T-cell (primary cell): ENCODE data around the gene PET100. TPM values are rescaled to one million over a fixed set of nuclear protein-coding genes. Genes with fewer than 3 reads are reported as not detected.
A peak's percentile ranks its signal among the peaks of the same experiment; 100 is the strongest.

Experiments
- ATAC-seq, 4 experiments: fragments of 200-7000 bp in 3 of 4; fragments of 150-1000 bp in 1 of 4; cut with Tn5 transposase; replicated peaks in 1 of 4; 1 replicate in 3 of 4; 2 replicates in 1 of 4; pipeline ENCODE4 v1.10.0; 2021; ENCODE audit warnings: moderate library complexity in 3 of 4, mild to moderate bottlenecking in 2 of 4, moderate number of reproducible peaks in 1 of 4
- CTCF ChIA-PET, 2 donors: fragments of 300-600 bp; sonication (Branson Sonifier 250); formaldehyde crosslinking; loops; one replicate each; lab custom pipeline; 2022; ENCODE audit warnings: antibody characterized with exemption in 2 of 2; lab: Charles Lee
- POLR2A ChIA-PET, 2 donors: fragments of 300-600 bp; sonication (Branson Sonifier 250); formaldehyde crosslinking; loops; one replicate each; lab custom pipeline; 2022; ENCODE audit warnings: antibody characterized with exemption in 2 of 2; lab: Charles Lee
- DNase-seq, 35 experiments: peaks; one replicate each; pipeline versions ENCODE4 v3.0.0 to v3.0.0-alpha.2; 2013 to 2023
- H3K27ac ChIP-seq: one replicate; pipeline ENCODE4 v1.5.1; 2013; ENCODE audit warnings: low read length
- H3K27me3 ChIP-seq, 2 experiments: replicated peaks in 1 of 2; 1 replicate in 1 of 2; 2 replicates in 1 of 2; pipeline versions ENCODE4 v1.6.1 to v1.7.0; 2013; ENCODE audit warnings: low read length in 1 of 2, mixed read lengths in 1 of 2; ENCODE audit not compliant: control insufficient read depth in 2 of 2, insufficient read depth in 2 of 2; ENCODE audit errors: extremely low read depth in 1 of 2
- H3K36me3 ChIP-seq, 2 donors: 1 replicate in 1 of 2; 2 replicates in 1 of 2; pipeline versions ENCODE4 v1.6.1 to v1.7.0; 2013; ENCODE audit warnings: low read length in 1 of 2; ENCODE audit not compliant: control insufficient read depth in 2 of 2, insufficient read depth in 1 of 2; ENCODE audit errors: extremely low read depth in 1 of 2
- H3K4me1 ChIP-seq, 2 experiments: 1 replicate in 1 of 2; 2 replicates in 1 of 2; pipeline versions ENCODE4 v1.6.1 to v1.7.0; 2013; ENCODE audit warnings: low read length in 2 of 2, mixed read lengths in 1 of 2; ENCODE audit not compliant: insufficient read depth in 2 of 2, control insufficient read depth in 1 of 2; ENCODE audit errors: extremely low read depth in 1 of 2
- H3K4me3 ChIP-seq, 2 donors: 1 replicate in 1 of 2; 2 replicates in 1 of 2; pipeline versions ENCODE4 v1.5.1 to v1.7.0; 2013; ENCODE audit warnings: mild to moderate bottlenecking in 2 of 2, low read length in 1 of 2, moderate library complexity in 1 of 2; ENCODE audit not compliant: control insufficient read depth in 1 of 2; ENCODE audit errors: extremely low read depth in 1 of 2
- H3K9me3 ChIP-seq: 2 replicates; pipeline ENCODE4 v1.7.0; 2013
- H3K27ac Mint-ChIP-seq, 2 donors: one replicate each; pipeline ENCODE4 v1.8.0; 2020 to 2021; ENCODE audit warnings: mild to moderate bottlenecking in 2 of 2, mixed read lengths in 2 of 2
- H3K27me3 Mint-ChIP-seq, 2 donors: one replicate each; pipeline ENCODE4 v1.8.0; 2021 to 2022; ENCODE audit warnings: mixed read lengths in 2 of 2
- H3K36me3 Mint-ChIP-seq: one replicate; pipeline ENCODE4 v1.8.0; 2021; ENCODE audit warnings: mixed read lengths
- H3K4me1 Mint-ChIP-seq, 3 donors: one replicate each; pipeline ENCODE4 v1.8.0; 2020 to 2022; ENCODE audit warnings: mixed read lengths in 3 of 3, mild to moderate bottlenecking in 1 of 3
- H3K4me3 Mint-ChIP-seq, 3 donors: one replicate each; pipeline ENCODE4 v1.8.0; 2020 to 2022; ENCODE audit warnings: mild to moderate bottlenecking in 3 of 3, mixed read lengths in 3 of 3, moderate library complexity in 3 of 3
- H3K9me3 Mint-ChIP-seq, 3 donors: one replicate each; pipeline ENCODE4 v1.8.0; 2020 to 2022; ENCODE audit warnings: mixed read lengths in 3 of 3
- WGBS: methylation state at CpG from one replicate; pipeline ENCODE4 v1.1.5; 2013; ENCODE audit warnings: missing lambda C conversion rate; ENCODE audit not compliant: insufficient coverage; 5-methylcytosine and 5-hydroxymethylcytosine counted together
- total RNA-seq, 35 experiments: library from RNA in 6 of 35; stranded (reverse) in 6 of 35; fragments of 120-200 nt in 1 of 35; gene quantifications; one replicate each; pipeline versions ENCODE4 v1.2.1 to v1.2.4 and lab custom pipeline; 2013 to 2026

PET100 gene
- total RNA-seq, 5 donors from 2014 or later (not counting 1 experiment from before 2014, with no cell fraction given) = 105 to 139 (median 110) TPM

DNA sequence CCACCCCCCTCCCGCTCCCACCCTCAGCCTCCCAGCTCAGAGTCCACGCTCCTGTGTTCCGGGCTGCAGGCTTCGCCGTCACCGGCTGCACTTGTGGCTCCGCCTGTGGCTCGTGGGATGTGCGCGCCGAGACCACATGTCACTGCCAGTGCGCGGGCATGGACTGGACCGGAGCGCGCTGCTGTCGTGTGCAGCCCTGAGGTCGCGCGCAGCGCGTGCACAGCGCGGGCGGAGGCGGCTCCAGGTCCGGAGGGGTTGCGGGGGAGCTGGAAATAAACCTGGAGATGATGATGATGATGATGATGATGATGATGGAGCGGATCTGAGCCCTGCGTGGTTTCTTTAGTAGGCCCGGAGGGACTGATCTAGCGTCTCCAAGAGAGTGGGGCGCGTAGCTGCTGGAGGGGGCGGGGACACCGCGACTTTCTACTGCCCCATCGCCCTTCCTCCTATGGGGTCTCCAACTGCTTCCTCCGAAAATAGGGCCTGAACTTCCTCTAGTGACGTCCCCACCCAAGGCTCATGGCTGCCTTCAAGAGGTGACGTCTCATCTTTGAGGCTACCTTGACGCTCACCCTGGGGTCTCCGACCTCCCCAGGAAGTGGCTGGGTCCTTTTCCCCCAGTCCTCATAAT, 40.7 kb downstream of the PET100 start:
- H3K36me3 Mint-ChIP-seq = no peaks in the 10 kb centered on the region
- peak overlapping the region; percentile 49 to 72 (median 58) for H3K4me3 Mint-ChIP-seq
- no peaks in the 10 kb centered on the region for H3K9me3 Mint-ChIP-seq
- ATAC-seq = peak; percentile 55 to 69 (median 62)
- WGBS = 8% methylated on average over 32 of the region's 43 CpGs
- Histone ChIP-seq H3K9me3 (no peaks in the 10 kb centered on the region), H3K4me1 (peaks cover 5 to 21% of the 10 kb centered on the region in 2 experiments), H3K27ac (no peak overlapping the region), H3K36me3 (no peaks in the 10 kb centered on the region), H3K27me3 (peaks cover 0 to 36% of the 10 kb centered on the region in 2 experiments), H3K4me3 (peak overlapping the region; percentile 15 to 48)
- H3K27ac Mint-ChIP-seq = no peak overlapping the region
- peaks cover 25 to 37% of the 10 kb centered on the region in 2 donors for H3K27me3 Mint-ChIP-seq
- peaks cover 20 to 29% (median 21%) of the 10 kb centered on the region in 3 donors for H3K4me1 Mint-ChIP-seq
- peak in 4 of 35 experiments; percentile 22 to 33 (median 31) for DNase-seq
- CTCF ChIA-PET = no interaction called here
- POLR2A ChIA-PET = interaction anchor here in 1 of 2 donors (0.6 kb wide), 1 partner anchor 136 kb away, joined by 4 read pairs; no protein-coding TSS in a partner anchor

DNA sequence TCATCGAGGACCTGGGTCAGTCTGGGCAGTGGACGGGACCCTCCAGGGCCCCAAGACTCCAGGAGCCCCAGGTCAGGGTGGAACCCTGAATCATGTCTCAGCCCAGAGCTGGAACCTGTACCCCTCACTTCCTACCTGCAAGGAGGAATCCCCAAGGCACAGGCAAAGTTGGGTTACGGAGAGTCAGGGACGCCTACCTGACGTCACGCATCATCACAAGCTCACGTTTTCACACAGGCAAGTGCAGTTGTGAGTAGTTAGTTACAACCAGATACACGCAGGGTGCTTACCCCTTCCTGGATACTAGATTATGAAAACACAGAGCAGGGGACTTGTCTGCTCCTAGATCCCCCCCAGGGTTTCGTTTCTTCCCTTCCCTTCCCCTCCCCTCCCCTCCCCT, 41.2 kb downstream of the PET100 start:
- Mint-ChIP-seq H3K27me3 (peaks cover 26 to 38% of the 10 kb centered on the region in 2 donors), H3K9me3 (no peaks in the 10 kb centered on the region), H3K4me1 (peaks cover 22 to 31% (median 22%) of the 10 kb centered on the region in 3 donors), H3K4me3 (peak overlapping the region; percentile 49 to 72 (median 58)), H3K36me3 (no peaks in the 10 kb centered on the region), H3K27ac (no peak overlapping the region)
- ChIA-PET CTCF (no interaction called here), POLR2A (interaction anchor here in 1 of 2 donors (0.6 kb wide), 1 partner anchor 135 kb away, joined by 4 read pairs; no protein-coding TSS in a partner anchor)
- ATAC-seq (peak in 1 of 4 experiments; percentile 71), DNase-seq (no peak)
- Histone ChIP-seq H3K27ac (no peak overlapping the region), H3K9me3 (no peaks in the 10 kb centered on the region), H3K36me3 (no peaks in the 10 kb centered on the region), H3K27me3 (peaks cover 0 to 41% of the 10 kb centered on the region in 2 experiments), H3K4me1 (peaks cover 5 to 21% of the 10 kb centered on the region in 2 experiments), H3K4me3 (peak overlapping the region in 1 of 2 donors; percentile 48)
- WGBS = 73% methylated on average over 2 of the region's 9 CpGs

DNA sequence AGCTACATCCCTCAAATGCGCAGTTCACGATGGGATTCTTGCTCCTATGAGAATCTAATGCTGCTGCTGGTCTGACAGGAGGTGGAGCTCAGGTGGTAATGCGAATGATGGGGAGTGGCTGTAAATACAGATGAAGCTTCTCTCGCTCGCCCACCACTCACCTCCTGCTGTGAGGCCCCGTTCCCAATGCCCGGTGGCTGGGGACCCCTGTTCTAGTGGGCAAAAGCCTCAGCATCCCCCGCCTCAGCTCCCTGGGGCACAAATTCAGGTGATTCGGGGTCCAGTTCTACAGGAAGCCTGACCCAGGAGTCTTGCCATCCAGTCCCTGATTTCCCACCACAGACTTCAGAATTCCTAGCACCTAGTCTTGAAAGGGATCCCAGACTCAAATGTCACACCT, 42.9 kb downstream of the PET100 start:
- no peak for ATAC-seq
- DNase-seq = no peak
- CTCF ChIA-PET = no interaction called here
- H3K9me3 ChIP-seq = no peaks in the 10 kb centered on the region
- no peaks in the 10 kb centered on the region for H3K36me3 Mint-ChIP-seq
- no peak overlapping the region for H3K27ac ChIP-seq
- peaks cover 32 to 50% of the 10 kb centered on the region in 2 donors for H3K27me3 Mint-ChIP-seq
- no peaks in the 10 kb centered on the region for H3K9me3 Mint-ChIP-seq
- POLR2A ChIA-PET = interaction anchor here in 1 of 2 donors (0.6 kb wide), 1 partner anchor 20 kb away, joined by 3 read pairs; no protein-coding TSS in a partner anchor
- no CpG with 5 or more reads among the region's 9 CpGs for WGBS
- no peaks in the 10 kb centered on the region for H3K36me3 ChIP-seq
- H3K27ac Mint-ChIP-seq = no peak overlapping the region
- peaks cover 32 to 48% (median 38%) of the 10 kb centered on the region in 3 donors for H3K4me1 Mint-ChIP-seq
- peaks cover 0 to 54% of the 10 kb centered on the region in 2 experiments for H3K27me3 ChIP-seq
- H3K4me3 Mint-ChIP-seq = no peak overlapping the region
- peaks cover 10 to 33% of the 10 kb centered on the region in 2 experiments for H3K4me1 ChIP-seq
- no peak overlapping the region for H3K4me3 ChIP-seq

DNA sequence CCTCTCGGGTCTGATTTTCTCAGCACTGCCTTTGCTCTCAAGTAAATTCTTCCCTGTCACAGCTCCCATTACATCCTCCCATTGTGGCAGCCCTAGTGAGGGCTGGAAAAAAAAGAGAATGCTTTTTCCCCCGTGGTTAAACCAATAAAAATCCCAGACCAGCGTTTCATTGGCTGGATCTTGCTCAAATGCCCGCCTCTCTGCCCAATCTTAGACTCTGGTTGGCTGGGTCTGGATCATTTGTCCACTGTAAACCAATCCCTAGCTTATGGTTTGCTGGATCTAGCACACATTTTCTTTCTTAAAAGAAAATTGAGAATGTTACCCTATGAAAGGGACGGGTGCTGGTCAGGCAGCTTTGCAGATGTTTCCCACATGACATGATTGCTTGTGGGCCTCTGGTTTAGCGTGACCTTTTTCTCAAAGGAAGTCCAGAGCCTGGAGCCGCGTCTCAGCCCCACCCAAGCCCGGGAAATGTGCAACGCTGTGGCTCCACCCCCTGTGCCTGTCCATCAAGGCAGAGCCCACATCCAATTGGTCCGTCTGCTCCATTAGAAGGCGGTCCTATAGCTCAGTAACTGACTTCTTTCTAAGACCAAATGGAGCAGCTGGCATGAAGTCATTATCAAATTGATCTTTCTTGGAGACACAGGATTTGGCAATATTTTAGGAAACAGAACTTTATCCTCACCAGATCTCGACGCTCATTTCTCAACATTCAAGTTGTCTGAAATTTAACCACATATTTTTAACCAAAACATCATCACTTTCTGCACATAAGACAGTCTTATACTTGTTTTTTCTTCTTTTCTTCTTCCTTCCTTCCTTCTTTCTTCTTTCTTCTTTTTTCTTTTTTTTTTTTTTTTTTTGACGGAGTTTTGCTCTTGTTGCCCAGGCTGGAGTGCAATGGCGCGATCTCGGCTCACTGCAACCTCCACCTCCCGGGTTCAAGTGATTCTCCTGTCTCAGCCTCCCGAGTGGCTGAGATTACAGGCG, 44.7 kb downstream of the PET100 start:
- WGBS = 45% methylated on average over 11 of the region's 21 CpGs
- DNase-seq (peak in 4 of 35 experiments; percentile 18 to 47 (median 32)), ATAC-seq (peak in 1 of 4 experiments; percentile 19)
- Histone ChIP-seq H3K36me3 (no peaks in the 10 kb centered on the region), H3K27me3 (peaks cover 0 to 65% of the 10 kb centered on the region in 2 experiments), H3K4me1 (peaks cover 11 to 32% of the 10 kb centered on the region in 2 experiments), H3K4me3 (no peak overlapping the region), H3K27ac (no peak overlapping the region), H3K9me3 (no peaks in the 10 kb centered on the region)
- H3K27me3 Mint-ChIP-seq = peaks cover 34 to 56% of the 10 kb centered on the region in 2 donors
- ChIA-PET CTCF (interaction anchor here in 1 of 2 donors (1.0 kb wide), 1 partner anchor 106 kb away, joined by 4 read pairs; no protein-coding TSS in a partner anchor), POLR2A (interaction anchor here in 1 of 2 donors (0.6 kb wide), 1 partner anchor 107 kb away, joined by 5 read pairs; no protein-coding TSS in a partner anchor)
- H3K4me1 Mint-ChIP-seq = peaks cover 27 to 46% (median 45%) of the 10 kb centered on the region in 3 donors
- H3K4me3 Mint-ChIP-seq = no peak overlapping the region
- H3K9me3 Mint-ChIP-seq = no peaks in the 10 kb centered on the region
- H3K36me3 Mint-ChIP-seq = no peaks in the 10 kb centered on the region
- no peak overlapping the region for H3K27ac Mint-ChIP-seq

DNA sequence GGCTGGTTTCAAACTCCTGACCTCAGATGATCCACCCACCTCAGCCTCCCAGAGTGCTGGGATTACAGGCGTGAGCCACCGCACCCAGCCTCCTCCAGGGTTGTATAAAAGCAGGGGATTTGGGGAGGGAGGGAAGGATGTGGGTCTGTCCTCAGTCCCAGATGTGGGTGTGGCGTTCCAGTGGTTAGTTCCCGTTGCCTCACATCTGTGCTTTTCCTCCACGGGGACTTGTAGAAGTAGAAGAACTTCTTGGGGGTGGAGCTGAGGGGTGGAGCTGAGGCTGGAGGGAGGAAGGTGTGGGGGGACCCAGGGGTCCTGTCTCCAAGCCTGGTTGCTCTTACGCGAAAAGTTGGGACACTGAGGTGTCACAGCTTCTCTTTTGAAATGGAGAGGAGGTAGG, 46.8 kb downstream of the PET100 start:
- Histone ChIP-seq H3K36me3 (no peaks in the 10 kb centered on the region), H3K27ac (no peak overlapping the region), H3K27me3 (peaks cover 0 to 50% of the 10 kb centered on the region in 2 experiments), H3K9me3 (no peaks in the 10 kb centered on the region), H3K4me1 (peaks cover 21 to 35% of the 10 kb centered on the region in 2 experiments), H3K4me3 (no peak overlapping the region)
- peaks cover 30 to 47% (median 42%) of the 10 kb centered on the region in 3 donors for H3K4me1 Mint-ChIP-seq
- 4% methylated on average over 3 of the region's 7 CpGs for WGBS
- ChIA-PET POLR2A (interaction anchor here in 1 of 2 donors (0.6 kb wide), 1 partner anchor 20 kb away, joined by 3 read pairs; no protein-coding TSS in a partner anchor), CTCF (interaction anchor here in 1 of 2 donors (0.5 kb wide), 1 partner anchor 940 kb away, joined by 8 read pairs; no protein-coding TSS in a partner anchor)
- H3K27ac Mint-ChIP-seq = no peak overlapping the region
- H3K36me3 Mint-ChIP-seq = no peaks in the 10 kb centered on the region
- peak overlapping the region in 1 of 3 donors; percentile 55 for H3K4me3 Mint-ChIP-seq
- ATAC-seq (no peak), DNase-seq (no peak)
- H3K27me3 Mint-ChIP-seq = peaks cover 20 to 42% of the 10 kb centered on the region in 2 donors
- no peaks in the 10 kb centered on the region for H3K9me3 Mint-ChIP-seq
